HUES48 (cell line): ENCODE data around the gene POPDC3.
A peak's percentile ranks its signal among the peaks of the same experiment; 100 is the strongest.

Experiments used
- H3K27ac ChIP-seq: one replicate; pipeline ENCODE4 v1.7.0; 2013; ENCODE audit warnings: low read depth, low read length, inconsistent platforms
- H3K27me3 ChIP-seq: 2 replicates; pipeline ENCODE4 v1.6.1; 2013; ENCODE audit warnings: mild to moderate bottlenecking, low read length; ENCODE audit not compliant: control insufficient read depth, insufficient read depth
- H3K36me3 ChIP-seq: 2 replicates; pipeline ENCODE4 v1.6.1; 2013; ENCODE audit warnings: low read length; ENCODE audit not compliant: control insufficient read depth, insufficient read depth
- H3K4me1 ChIP-seq: 2 replicates; pipeline ENCODE4 v1.6.1; 2013; ENCODE audit warnings: mild to moderate bottlenecking, low read length; ENCODE audit not compliant: control insufficient read depth, insufficient read depth
- H3K4me3 ChIP-seq: 2 replicates; pipeline ENCODE4 v1.5.1; 2013; ENCODE audit warnings: mild to moderate bottlenecking, low read depth, low read length
- H3K9ac ChIP-seq: 2 replicates; pipeline ENCODE4 v1.6.1; 2013; ENCODE audit warnings: mild to moderate bottlenecking, low read depth, low read length, moderate library complexity
- H3K9me3 ChIP-seq: 2 replicates; pipeline ENCODE4 v1.6.1; 2013; ENCODE audit warnings: low read length; ENCODE audit not compliant: control insufficient read depth, insufficient read depth

The POPDC3 gene

GRCh38 chr6:105151644-105152043, 28.2 kb downstream of the POPDC3 start:
- H3K9ac ChIP-seq, result no peak overlapping the region
- H3K27me3 ChIP-seq, result no peaks in the 10 kb centered on the region
- no peak overlapping the region for H3K27ac ChIP-seq
- no peaks in the 10 kb centered on the region for H3K4me1 ChIP-seq
- no peaks in the 10 kb centered on the region for H3K36me3 ChIP-seq
- H3K9me3 ChIP-seq, result no peaks in the 10 kb centered on the region
- H3K4me3 ChIP-seq, result no peak overlapping the region

DNA sequence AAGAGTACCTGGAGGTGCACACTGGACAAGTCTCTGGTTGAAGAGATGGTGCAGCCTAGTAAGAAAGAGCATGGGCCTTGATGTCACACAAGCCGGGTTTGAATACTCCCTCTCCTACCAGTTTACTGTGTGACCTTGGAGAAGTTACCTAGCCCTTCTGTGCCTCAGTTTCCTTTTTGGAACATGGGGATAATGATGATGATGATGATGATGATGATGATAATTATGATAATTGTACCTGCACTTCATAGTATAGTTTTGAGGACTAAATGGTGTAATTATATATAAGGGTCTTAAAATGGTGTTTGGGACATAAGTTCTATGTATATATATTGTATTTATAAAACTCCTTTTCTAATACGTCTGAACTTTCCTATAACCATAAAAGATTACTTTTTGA, 41.7 kb downstream of the POPDC3 start:
- H3K27ac ChIP-seq, result no peak overlapping the region
- H3K4me3 ChIP-seq, result no peak overlapping the region
- H3K36me3 ChIP-seq, result no peaks in the 10 kb centered on the region
- H3K9me3 ChIP-seq, result no peaks in the 10 kb centered on the region
- peaks cover 42% of the 10 kb centered on the region for H3K27me3 ChIP-seq
- H3K4me1 ChIP-seq, result peaks cover 3% of the 10 kb centered on the region; the same call in 1 of the 2 replicates
- H3K9ac ChIP-seq, result no peak overlapping the region

- no peaks in the 10 kb centered on the region for H3K36me3 ChIP-seq
- H3K9ac ChIP-seq, result no peak overlapping the region
- H3K4me3 ChIP-seq, result peak overlapping the region; percentile 80
- H3K9me3 ChIP-seq, result no peaks in the 10 kb centered on the region
- peaks cover 3% of the 10 kb centered on the region; the same call in 1 of the 2 replicates for H3K4me1 ChIP-seq
- no peak overlapping the region for H3K27ac ChIP-seq
- H3K27me3 ChIP-seq, result peaks cover 42% of the 10 kb centered on the region
Observed at GRCh38 chr6:105137388-105137787, 42.4 kb downstream of the POPDC3 start.

- no peak overlapping the region for H3K9ac ChIP-seq
- H3K9me3 ChIP-seq, result no peaks in the 10 kb centered on the region
- peaks cover 3% of the 10 kb centered on the region; the same call in 1 of the 2 replicates for H3K4me1 ChIP-seq
- no peak overlapping the region for H3K27ac ChIP-seq
- H3K4me3 ChIP-seq, result peak overlapping the region; percentile 80
- H3K36me3 ChIP-seq, result no peaks in the 10 kb centered on the region
- H3K27me3 ChIP-seq, result peaks cover 42% of the 10 kb centered on the region
Observed at GRCh38 chr6:105136431-105137350, 43.1 kb downstream of the POPDC3 start.

DNA sequence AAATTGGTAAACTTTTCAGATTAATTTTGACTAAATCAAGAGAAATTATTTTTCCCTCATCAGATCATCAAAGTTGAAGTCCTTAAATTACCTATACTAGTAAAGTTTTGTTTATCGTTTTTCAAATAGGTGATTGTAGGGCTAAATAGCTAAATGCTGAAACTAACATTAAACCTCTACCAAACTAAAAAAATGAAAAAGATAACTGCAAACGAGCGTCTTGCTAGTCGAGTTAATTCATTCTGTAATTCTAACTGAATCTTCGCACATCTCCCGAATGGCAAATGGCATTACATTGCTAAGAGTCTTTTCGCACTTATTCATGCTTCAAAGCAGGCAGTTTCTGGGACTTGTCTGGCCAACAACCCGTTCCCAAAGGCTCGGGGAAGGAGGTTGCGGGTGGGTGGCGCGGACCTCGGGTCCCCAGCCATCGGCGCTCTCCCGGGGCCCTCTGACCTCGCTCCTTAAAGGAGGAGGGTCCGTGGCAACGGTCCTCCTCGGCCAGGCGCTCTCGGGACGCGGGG, 43.8 kb downstream of the POPDC3 start:
- Histone ChIP-seq H3K36me3 (no peaks in the 10 kb centered on the region), H3K27me3 (peaks cover 42% of the 10 kb centered on the region), H3K27ac (no peak overlapping the region), H3K4me3 (peak overlapping the region; percentile 80), H3K9me3 (no peaks in the 10 kb centered on the region), H3K4me1 (peaks cover 3% of the 10 kb centered on the region; the same call in 1 of the 2 replicates), H3K9ac (no peak overlapping the region)

DNA sequence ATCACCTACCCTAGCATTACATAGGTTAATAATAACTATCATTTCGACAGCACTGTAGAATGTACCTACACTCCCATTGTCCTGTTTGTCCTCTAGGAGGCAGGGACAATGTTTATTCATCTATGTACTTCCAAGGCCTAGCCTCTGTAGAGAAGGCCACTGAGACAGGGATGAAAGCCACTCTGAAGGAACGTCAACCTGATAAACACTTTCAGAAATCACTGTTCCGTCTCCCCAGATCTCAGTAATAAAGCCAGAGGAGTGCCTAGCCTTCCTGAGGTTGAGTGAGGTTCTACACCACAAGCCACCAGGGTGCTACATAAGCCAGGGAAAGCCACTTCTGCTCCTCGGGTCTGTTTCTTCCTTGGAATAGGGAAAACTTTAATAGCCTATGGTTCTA, 44.8 kb downstream of the POPDC3 start:
- Histone ChIP-seq H3K27ac (no peak overlapping the region), H3K27me3 (peaks cover 42% of the 10 kb centered on the region), H3K9me3 (no peaks in the 10 kb centered on the region), H3K4me3 (no peak overlapping the region), H3K36me3 (no peaks in the 10 kb centered on the region), H3K9ac (no peak overlapping the region), H3K4me1 (peaks cover 3% of the 10 kb centered on the region; the same call in 1 of the 2 replicates)

GRCh38 chr6:105122717-105123116, 57.1 kb downstream of the POPDC3 start:
- Histone ChIP-seq H3K36me3 (no peaks in the 10 kb centered on the region), H3K9me3 (no peaks in the 10 kb centered on the region), H3K4me1 (peaks cover 7% of the 10 kb centered on the region), H3K4me3 (no peak overlapping the region), H3K9ac (no peak overlapping the region), H3K27ac (no peak overlapping the region), H3K27me3 (no peaks in the 10 kb centered on the region)

DNA sequence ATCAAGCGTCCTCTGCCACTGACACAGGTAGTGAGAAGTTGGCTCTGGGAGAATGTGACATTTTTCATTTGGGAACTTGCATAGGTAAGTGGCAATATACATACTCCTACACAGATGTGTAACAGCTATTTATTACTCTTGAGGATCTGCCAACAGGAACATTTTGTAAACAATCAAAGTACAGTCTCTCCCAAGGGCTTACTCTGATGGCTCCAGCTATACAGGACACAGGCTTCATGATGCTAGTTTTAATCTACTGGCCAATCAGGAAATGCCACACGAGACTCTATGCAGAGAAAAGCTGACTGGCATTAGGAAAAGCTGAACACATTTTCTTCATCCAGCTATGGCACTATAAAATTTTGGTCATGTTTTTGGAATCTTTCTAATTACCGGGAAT, 57.8 kb downstream of the POPDC3 start:
- Histone ChIP-seq H3K36me3 (no peaks in the 10 kb centered on the region), H3K27ac (no peak overlapping the region), H3K9ac (no peak overlapping the region), H3K4me1 (peaks cover 7% of the 10 kb centered on the region), H3K4me3 (no peak overlapping the region), H3K27me3 (no peaks in the 10 kb centered on the region), H3K9me3 (no peaks in the 10 kb centered on the region)

- no peaks in the 10 kb centered on the region for H3K9me3 ChIP-seq
- no peak overlapping the region for H3K4me3 ChIP-seq
- H3K9ac ChIP-seq, result no peak overlapping the region
- H3K4me1 ChIP-seq, result peaks cover 7% of the 10 kb centered on the region
- no peak overlapping the region for H3K27ac ChIP-seq
- H3K36me3 ChIP-seq, result no peaks in the 10 kb centered on the region
- H3K27me3 ChIP-seq, result no peaks in the 10 kb centered on the region
Observed at GRCh38 chr6:105120570-105120969, 59.2 kb downstream of the POPDC3 start.

GRCh38 chr6:105116150-105116549, 63.7 kb downstream of the POPDC3 start:
- Histone ChIP-seq H3K4me3 (no peak overlapping the region), H3K9me3 (no peaks in the 10 kb centered on the region), H3K9ac (no peak overlapping the region), H3K27ac (no peak overlapping the region), H3K4me1 (no peaks in the 10 kb centered on the region), H3K36me3 (no peaks in the 10 kb centered on the region), H3K27me3 (no peaks in the 10 kb centered on the region)

DNA sequence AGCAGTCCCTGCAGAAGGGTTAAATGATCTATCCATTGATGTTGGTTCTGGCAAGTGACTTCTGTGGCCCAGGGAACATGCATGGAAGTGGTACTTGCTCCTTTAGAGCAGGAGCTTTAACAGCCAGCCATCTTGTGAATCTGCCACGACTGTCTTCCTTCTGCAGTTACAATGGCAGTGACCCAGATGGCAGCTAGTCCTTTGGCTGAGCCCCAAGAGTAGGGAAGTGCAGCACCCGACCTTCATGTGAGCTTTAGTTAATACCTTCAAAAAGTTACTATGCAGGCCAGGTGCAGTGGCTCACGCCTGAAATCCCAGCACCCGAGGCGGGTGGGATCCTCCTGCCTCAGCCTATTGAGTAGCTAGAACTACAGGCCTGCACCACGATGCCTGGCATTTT, 66.4 kb downstream of the POPDC3 start:
- Histone ChIP-seq H3K4me1 (no peaks in the 10 kb centered on the region), H3K9me3 (no peaks in the 10 kb centered on the region), H3K36me3 (no peaks in the 10 kb centered on the region), H3K27me3 (no peaks in the 10 kb centered on the region), H3K9ac (no peak overlapping the region), H3K27ac (no peak overlapping the region), H3K4me3 (no peak overlapping the region)
